Neutrophil (primary cell): Measurements from ENCODE around the gene TRABD2A.

Experiments used
- H3K27ac ChIP-seq: fragments of 200-600 bp; sonication (generic); 2 replicates; pipeline ENCODE4 v1.5.1; 2016; ENCODE audit warnings: mild to moderate bottlenecking, moderate library complexity
- H3K27me3 ChIP-seq: fragments of 200-600 bp; sonication (generic); 2 replicates; pipeline ENCODE4 v1.6.0; 2016; ENCODE audit warnings: mild to moderate bottlenecking
- H3K36me3 ChIP-seq: fragments of 200-600 bp; sonication (generic); 2 replicates; pipeline ENCODE4 v1.5.1; 2017
- H3K4me1 ChIP-seq, 2 experiments: fragments of 200-600 bp in 1 of 2; sonication (generic) in 1 of 2; 1 replicate in 1 of 2; 2 replicates in 1 of 2; pipeline versions ENCODE4 v1.5.1 to v1.6.1; 2013 to 2016; ENCODE audit warnings: low read depth in 1 of 2, low read length in 1 of 2, mild to moderate bottlenecking in 1 of 2, moderate library complexity in 1 of 2; ENCODE audit not compliant: control insufficient read depth in 1 of 2, insufficient read depth in 1 of 2
- H3K4me3 ChIP-seq, 2 experiments: fragments of 200-600 bp in 1 of 2; sonication (generic) in 1 of 2; 1 replicate in 1 of 2; 2 replicates in 1 of 2; pipeline ENCODE4 v1.5.1; 2013 to 2016; ENCODE audit warnings: low read depth in 1 of 2, low read length in 1 of 2, mild to moderate bottlenecking in 1 of 2, moderate library complexity in 1 of 2
- H3K9me3 ChIP-seq: fragments of 200-600 bp; sonication (generic); 2 replicates; pipeline ENCODE4 v1.5.1; 2016
- TF ChIP-seq, protein P1 (sequence below): fragments of 200-600 bp; sonication (generic); IDR thresholded peaks from 2 replicates; pipeline ENCODE4 v1.5.1; 2016; ENCODE audit warnings: antibody characterized with exemption

Gene TRABD2A

DNA sequence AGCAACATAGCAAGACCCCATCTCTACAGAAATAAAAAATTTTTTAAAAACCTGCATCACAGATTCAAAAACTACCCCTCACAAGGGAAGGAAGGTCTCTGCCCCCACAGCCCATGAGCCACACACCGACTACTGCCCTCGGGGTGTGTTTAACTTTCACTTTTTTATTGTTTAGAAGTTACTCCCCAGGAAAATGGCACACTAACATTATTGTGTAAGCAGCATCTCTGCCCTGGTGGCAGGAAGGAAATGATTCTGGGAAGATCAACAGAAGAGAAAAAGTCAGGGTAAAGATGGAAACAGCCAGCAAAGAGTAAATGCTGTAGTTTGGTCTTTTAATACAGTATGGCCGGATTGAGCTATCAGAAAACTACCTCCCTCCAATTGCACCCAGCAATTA lies 21.9 kb downstream of the TRABD2A start:
- H3K4me1 ChIP-seq = no peaks in the 10 kb centered on the region
- H3K36me3 ChIP-seq = no peaks in the 10 kb centered on the region
- no peak overlapping the region for H3K4me3 ChIP-seq
- TF ChIP-seq, protein P1, sequence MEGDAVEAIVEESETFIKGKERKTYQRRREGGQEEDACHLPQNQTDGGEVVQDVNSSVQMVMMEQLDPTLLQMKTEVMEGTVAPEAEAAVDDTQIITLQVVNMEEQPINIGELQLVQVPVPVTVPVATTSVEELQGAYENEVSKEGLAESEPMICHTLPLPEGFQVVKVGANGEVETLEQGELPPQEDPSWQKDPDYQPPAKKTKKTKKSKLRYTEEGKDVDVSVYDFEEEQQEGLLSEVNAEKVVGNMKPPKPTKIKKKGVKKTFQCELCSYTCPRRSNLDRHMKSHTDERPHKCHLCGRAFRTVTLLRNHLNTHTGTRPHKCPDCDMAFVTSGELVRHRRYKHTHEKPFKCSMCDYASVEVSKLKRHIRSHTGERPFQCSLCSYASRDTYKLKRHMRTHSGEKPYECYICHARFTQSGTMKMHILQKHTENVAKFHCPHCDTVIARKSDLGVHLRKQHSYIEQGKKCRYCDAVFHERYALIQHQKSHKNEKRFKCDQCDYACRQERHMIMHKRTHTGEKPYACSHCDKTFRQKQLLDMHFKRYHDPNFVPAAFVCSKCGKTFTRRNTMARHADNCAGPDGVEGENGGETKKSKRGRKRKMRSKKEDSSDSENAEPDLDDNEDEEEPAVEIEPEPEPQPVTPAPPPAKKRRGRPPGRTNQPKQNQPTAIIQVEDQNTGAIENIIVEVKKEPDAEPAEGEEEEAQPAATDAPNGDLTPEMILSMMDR = no peak
- H3K27ac ChIP-seq = no peak overlapping the region
- no peaks in the 10 kb centered on the region for H3K27me3 ChIP-seq
- no peaks in the 10 kb centered on the region for H3K9me3 ChIP-seq

DNA sequence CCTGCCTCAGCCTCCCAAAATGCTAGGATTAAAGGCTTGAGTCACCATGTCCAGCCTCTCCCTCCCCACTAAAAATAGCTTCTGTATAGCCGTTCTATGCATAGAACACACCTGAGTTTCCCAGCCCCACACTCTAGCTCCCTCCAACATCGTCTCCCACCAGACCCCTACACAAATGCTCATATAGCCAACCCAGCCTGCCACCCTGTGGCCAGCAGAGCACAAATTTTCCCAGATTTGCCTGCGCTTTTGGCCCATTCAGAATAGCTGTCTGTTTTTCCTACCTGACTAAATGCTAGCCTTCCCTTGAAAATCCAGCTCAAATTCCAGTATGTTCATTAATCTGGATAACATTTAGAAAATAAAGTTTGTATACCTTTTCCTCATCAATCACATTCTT lies 22.8 kb downstream of the TRABD2A start:
- H3K27me3 ChIP-seq = no peaks in the 10 kb centered on the region
- H3K36me3 ChIP-seq = no peaks in the 10 kb centered on the region
- H3K9me3 ChIP-seq = no peaks in the 10 kb centered on the region
- no peak overlapping the region for H3K27ac ChIP-seq
- H3K4me3 ChIP-seq = no peak overlapping the region
- H3K4me1 ChIP-seq = no peaks in the 10 kb centered on the region
- TF ChIP-seq, protein P1 = no peak

DNA sequence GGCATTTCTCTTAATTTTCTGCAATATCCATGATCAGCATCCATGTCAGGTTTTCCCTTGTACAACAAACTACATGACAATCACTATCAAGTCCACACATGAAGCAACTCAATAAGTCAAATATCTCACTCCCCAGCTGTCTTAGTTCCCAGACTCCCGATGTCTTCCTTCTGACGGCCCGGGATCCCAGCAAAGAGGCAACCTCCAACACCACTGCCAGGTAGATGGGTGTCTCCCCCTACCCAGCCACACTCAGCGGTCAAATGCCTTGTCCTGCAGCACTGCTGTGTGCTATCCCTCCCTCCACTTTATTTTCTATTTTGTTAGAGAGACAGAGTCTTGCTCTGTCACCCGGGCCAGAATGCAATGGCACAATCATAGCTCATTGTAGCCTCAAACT lies 23.3 kb downstream of the TRABD2A start:
- H3K36me3 ChIP-seq = no peaks in the 10 kb centered on the region
- TF ChIP-seq, protein P1 = no peak
- H3K9me3 ChIP-seq = no peaks in the 10 kb centered on the region
- H3K4me1 ChIP-seq = no peaks in the 10 kb centered on the region
- H3K4me3 ChIP-seq = no peak overlapping the region
- H3K27me3 ChIP-seq = no peaks in the 10 kb centered on the region
- H3K27ac ChIP-seq = no peak overlapping the region

DNA sequence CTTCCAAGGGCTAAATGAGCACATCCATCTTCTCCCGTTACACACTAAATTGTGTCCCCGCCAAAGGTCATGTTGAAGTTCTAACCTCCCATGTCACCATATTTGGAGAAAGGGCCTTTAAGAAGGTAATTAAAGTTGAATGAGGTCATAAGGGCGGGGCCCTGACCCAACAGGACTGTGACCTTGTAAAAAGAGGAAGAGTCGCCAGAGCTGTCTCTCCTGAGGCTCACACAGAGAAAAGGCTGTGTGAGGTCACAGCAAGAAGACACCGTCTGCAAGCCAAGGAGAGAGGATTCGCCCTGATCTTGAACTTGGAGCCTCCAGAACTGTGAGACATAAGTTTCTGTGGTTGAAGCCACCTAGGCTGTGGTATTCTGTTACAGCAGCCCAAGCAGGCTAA lies 24.1 kb downstream of the TRABD2A start:
- TF ChIP-seq, protein P1 = no peak
- H3K27me3 ChIP-seq = no peaks in the 10 kb centered on the region
- no peaks in the 10 kb centered on the region for H3K4me1 ChIP-seq
- H3K36me3 ChIP-seq = no peaks in the 10 kb centered on the region
- no peaks in the 10 kb centered on the region for H3K9me3 ChIP-seq
- H3K27ac ChIP-seq = no peak overlapping the region
- H3K4me3 ChIP-seq = no peak overlapping the region

DNA sequence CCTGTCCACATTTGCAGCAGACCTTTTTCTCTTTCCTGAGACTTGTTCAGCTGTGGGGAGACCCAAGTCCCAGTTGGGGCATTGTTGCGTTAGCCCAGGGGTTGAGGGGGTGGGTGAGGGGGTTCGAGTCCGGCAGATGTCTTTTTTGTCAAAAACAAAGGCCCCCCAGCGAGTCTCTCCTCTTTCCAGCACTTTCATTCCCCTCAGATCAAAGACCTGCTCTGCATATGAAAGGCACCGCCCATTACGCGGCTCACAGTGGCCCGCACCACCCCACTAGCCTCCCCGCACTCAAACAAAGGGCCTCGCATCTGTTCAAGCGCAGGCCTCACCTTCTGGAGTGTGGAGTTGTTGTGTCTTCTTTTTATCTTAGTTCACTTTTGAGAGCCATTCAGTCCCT lies 25.2 kb downstream of the TRABD2A start:
- peaks cover 5% of the 10 kb centered on the region for H3K27me3 ChIP-seq
- no peaks in the 10 kb centered on the region for H3K4me1 ChIP-seq
- no peak overlapping the region for H3K27ac ChIP-seq
- no peaks in the 10 kb centered on the region for H3K9me3 ChIP-seq
- H3K36me3 ChIP-seq = no peaks in the 10 kb centered on the region
- TF ChIP-seq, protein P1 = no peak
- no peak overlapping the region for H3K4me3 ChIP-seq

DNA sequence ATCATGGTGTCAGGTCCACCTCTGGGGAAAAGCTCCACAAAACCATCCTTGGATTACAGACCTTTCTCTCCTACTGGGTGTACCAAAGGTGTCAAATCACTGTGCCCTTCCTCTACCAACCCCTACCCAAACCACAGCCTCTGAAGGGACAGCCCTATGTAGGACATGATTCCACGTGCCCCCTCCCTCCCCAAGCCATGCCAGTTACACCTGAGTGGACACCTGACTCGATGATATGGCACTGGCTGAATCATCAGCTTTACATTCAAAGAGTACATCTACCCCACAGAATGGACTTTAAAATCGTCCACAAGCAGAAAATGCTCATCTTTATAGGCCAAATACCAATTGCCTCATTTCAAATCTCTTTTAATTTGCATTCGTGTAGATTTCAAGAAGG lies 26.0 kb downstream of the TRABD2A start:
- Histone ChIP-seq H3K27ac (no peak overlapping the region), H3K4me1 (no peaks in the 10 kb centered on the region)
- TF ChIP-seq, protein P1 = no peak

More for the DNA sequence above, 26.0 kb downstream of the TRABD2A start:
- H3K27me3 ChIP-seq = peaks cover 7% of the 10 kb centered on the region
- H3K9me3 ChIP-seq = no peaks in the 10 kb centered on the region
- H3K36me3 ChIP-seq = no peaks in the 10 kb centered on the region
- no peak overlapping the region for H3K4me3 ChIP-seq
